ENCODE measurements around the gene LCA5L. TPM values are rescaled to one million over a fixed set of nuclear protein-coding genes. Genes with fewer than 3 reads are reported as not detected.
"Not testable (repeated sequence)": the region's sequence is repeated elsewhere in the genome, so short reads cannot be mapped to it uniquely, and the experiment has no call there.

Gene LCA5L
- total RNA-seq, 1 donor from 2014 or later: 0.53 TPM

GRCh38 chr21:39377444-39378050 is 68.0 kb downstream of the LCA5L start:
- TF ChIP-seq CTCF (IDR thresholded peaks at IDR 0.05; ENCODE audit: insufficient read depth, low read length, severe bottlenecking): peak; percentile 29
- no peaks in the 10 kb centered on the region for H3K36me3 ChIP-seq (ENCODE audit: control insufficient read depth, insufficient read depth, low read length)
- DNase-seq (ENCODE audit: low read depth): peak; percentile 64
- no peaks in the 10 kb centered on the region for H3K27me3 ChIP-seq (ENCODE audit: control insufficient read depth, insufficient read depth, low read length)
- H3K4me3 ChIP-seq (ENCODE audit: low read depth, low read length): no peak overlapping the region
- FAIRE-seq: no peak

- Histone ChIP-seq H3K4me3 (ENCODE audit: low read depth, low read length) (no peak overlapping the region), H3K36me3 (ENCODE audit: control insufficient read depth, insufficient read depth, low read length) (no peaks in the 10 kb centered on the region), H3K27me3 (ENCODE audit: control insufficient read depth, insufficient read depth, low read length) (no peaks in the 10 kb centered on the region)
- no peak for FAIRE-seq
- DNase-seq (ENCODE audit: low read depth): no peak
- TF ChIP-seq CTCF (IDR thresholded peaks at IDR 0.05; ENCODE audit: insufficient read depth, low read length, severe bottlenecking): no peak
These were observed 70.1 kb downstream of the LCA5L start for GRCh38 chr21:39375446-39375845.

GRCh38 chr21:39374046-39374445 is 71.5 kb downstream of the LCA5L start:
- H3K36me3 ChIP-seq (ENCODE audit: control insufficient read depth, insufficient read depth, low read length): no peaks in the 10 kb centered on the region
- FAIRE-seq (no peak), DNase-seq (ENCODE audit: low read depth) (no peak)
- H3K27me3 ChIP-seq (ENCODE audit: control insufficient read depth, insufficient read depth, low read length): no peaks in the 10 kb centered on the region
- H3K4me3 ChIP-seq (ENCODE audit: low read depth, low read length): no peak overlapping the region
- no peak for TF ChIP-seq CTCF (IDR thresholded peaks at IDR 0.05; ENCODE audit: insufficient read depth, low read length, severe bottlenecking)

GRCh38 chr21:39373634-39374033 is 71.9 kb downstream of the LCA5L start:
- H3K27me3 ChIP-seq (ENCODE audit: control insufficient read depth, insufficient read depth, low read length): no peaks in the 10 kb centered on the region
- H3K36me3 ChIP-seq (ENCODE audit: control insufficient read depth, insufficient read depth, low read length): no peaks in the 10 kb centered on the region
- H3K4me3 ChIP-seq (ENCODE audit: low read depth, low read length): no peak overlapping the region
- DNase-seq (ENCODE audit: low read depth) (peak; percentile 51), FAIRE-seq (no peak)
- TF ChIP-seq CTCF (IDR thresholded peaks at IDR 0.05; ENCODE audit: insufficient read depth, low read length, severe bottlenecking): peak; percentile 44

GRCh38 chr21:39369896-39370288 is 75.7 kb downstream of the LCA5L start:
- FAIRE-seq; H3K36me3 ChIP-seq (ENCODE audit: control insufficient read depth, insufficient read depth, low read length); H3K27me3 ChIP-seq (ENCODE audit: control insufficient read depth, insufficient read depth, low read length); H3K4me3 ChIP-seq (ENCODE audit: low read depth, low read length): not testable (repeated sequence)
- DNase-seq (ENCODE audit: low read depth): peak; percentile 50

- FAIRE-seq: no peak
- DNase-seq (ENCODE audit: low read depth): no peak
- Histone ChIP-seq H3K27me3 (ENCODE audit: control insufficient read depth, insufficient read depth, low read length) (no peaks in the 10 kb centered on the region), H3K36me3 (ENCODE audit: control insufficient read depth, insufficient read depth, low read length) (no peaks in the 10 kb centered on the region), H3K4me3 (ENCODE audit: low read depth, low read length) (no peak overlapping the region)
- no peak for TF ChIP-seq CTCF (IDR thresholded peaks at IDR 0.05; ENCODE audit: insufficient read depth, low read length, severe bottlenecking)
These were observed 77.8 kb downstream of the LCA5L start for GRCh38 chr21:39367783-39368182.

Measured in bronchial epithelial cell (primary cell).